Raji (cell line): Measurements from ENCODE around the gene DDIAS.

Source experiments
- POLR2A ChIP-seq: IDR thresholded peaks from 2 replicates; pipeline ENCODE4 v1.6.1; 2011; ENCODE audit warnings: low read depth, low read length, control low read depth; ENCODE audit not compliant: insufficient read depth

Gene DDIAS

GRCh38 chr11:82932564-82932963 lies 31.0 kb downstream of the DDIAS start:
- TF ChIP-seq POLR2A = no peak

- no peak for TF ChIP-seq POLR2A
These were observed 34.7 kb downstream of the DDIAS start for GRCh38 chr11:82936261-82936660.

- TF ChIP-seq POLR2A = no peak
These were observed 36.0 kb downstream of the DDIAS start for GRCh38 chr11:82937554-82937953.

GRCh38 chr11:82939456-82939855 lies 37.9 kb downstream of the DDIAS start:
- no peak for TF ChIP-seq POLR2A

DNA sequence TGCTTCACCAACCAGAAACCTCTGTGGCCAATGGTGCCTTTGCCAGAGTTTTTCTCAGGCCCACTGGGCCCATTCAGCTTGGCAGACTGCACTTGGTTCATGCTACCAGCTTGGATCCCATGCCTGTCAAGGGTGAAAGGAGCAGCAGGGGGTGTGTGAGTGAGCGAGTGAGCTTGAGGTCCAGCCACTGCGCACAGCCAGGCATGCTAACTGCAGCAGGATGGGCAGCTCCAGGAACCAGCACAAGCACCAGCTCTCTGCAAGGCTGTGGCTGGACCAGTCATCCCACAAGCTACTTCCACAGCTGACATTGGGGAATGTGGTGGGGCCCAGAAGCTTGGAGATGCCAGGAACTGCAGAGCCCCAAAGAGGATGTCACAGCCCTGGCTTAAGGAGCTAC lies 40.8 kb downstream of the DDIAS start:
- no peak for TF ChIP-seq POLR2A

DNA sequence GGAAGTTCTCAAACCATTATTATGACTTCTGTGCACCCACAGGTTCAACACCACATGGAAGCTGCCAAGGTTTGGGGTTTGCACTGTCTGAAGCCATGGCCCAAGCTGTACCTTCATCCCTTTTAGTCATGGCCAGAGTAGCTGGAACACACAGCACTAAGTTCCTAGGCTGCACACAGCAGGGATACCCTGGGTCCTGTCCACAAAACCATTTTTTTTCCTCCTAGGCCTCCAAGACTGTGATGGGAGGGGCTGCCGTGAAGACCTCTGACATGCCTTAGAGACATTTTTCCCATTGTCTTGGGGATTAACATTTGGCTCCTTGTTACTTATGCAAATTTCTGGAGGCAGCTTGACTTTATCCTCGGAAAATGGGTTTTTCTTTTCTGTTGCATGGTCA lies 42.7 kb downstream of the DDIAS start:
- TF ChIP-seq POLR2A = no peak

DNA sequence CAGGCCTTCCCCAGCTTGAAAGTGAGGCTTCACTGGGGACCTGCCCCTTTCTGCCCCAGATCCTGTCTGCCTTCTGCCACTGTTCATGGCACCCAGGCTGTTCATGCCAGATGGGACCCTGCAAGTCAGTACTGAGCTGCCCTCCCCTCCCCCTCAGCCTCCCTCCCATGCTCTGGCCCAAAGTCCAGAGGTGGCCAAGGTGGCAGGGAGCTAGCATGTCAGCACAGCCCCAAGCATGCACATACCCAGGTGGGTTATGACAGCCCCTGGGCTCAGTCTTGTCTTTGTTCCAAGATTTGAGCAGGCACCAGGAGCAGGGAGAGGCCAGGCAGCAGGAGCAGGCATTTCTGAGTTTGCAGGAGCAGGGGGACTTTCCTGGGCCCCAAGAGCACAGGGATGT lies 44.1 kb downstream of the DDIAS start:
- TF ChIP-seq POLR2A = no peak

DNA sequence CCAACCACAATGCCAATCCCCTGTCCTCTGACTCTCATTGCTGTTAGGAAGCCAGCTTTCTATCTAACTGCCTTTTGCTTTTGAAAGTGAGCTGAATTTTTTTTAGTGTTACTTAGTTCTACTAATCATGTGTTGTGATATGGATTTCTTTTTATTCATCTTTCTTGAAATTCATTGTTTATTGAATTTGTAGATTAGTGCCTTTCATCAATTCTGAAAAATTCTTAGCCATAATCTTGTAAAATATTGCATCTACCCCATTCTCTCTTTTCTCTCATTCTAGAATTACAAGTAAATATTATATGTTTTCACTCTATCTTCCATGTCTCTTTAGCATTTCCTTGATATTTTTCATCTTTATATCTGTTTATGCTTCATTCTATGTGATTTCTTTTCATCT lies 47.8 kb downstream of the DDIAS start:
- no peak for TF ChIP-seq POLR2A

DNA sequence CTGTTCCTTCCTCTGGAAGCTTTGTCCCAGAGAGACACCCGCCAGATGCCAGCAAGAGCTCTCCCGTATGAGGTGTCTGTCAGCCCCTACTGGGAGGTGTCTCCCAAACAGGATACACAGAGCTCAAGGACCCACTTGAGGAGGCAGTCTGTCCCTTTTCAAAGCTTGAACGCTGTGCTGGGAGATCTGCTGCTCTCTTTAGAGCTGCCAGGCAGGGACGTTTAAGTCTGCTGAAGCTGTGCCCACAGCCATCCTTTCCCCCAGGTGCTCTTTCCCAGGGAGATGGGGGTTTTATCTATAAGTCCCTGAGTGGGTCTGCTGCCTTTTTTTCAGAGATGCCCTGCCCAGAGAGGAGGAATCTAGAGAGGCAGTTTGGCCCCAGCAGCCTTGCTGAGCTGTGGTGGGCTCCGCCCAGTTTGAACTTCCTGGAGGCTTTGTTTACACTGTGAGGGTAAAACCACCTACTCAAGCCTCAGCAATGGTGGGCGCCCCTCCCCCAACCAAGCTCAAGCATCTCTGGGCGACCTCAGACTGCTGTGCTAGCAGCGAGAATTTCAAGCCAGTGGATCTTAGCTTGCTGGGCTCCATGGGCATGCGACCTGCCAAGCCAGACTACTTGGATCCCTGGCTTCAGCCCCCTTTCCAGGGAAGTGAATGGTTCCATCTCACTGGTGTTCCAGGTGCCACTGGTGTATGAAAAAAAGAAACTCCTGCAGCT lies 54.4 kb downstream of the DDIAS start:
- TF ChIP-seq POLR2A = peak; percentile 12; the same call in 1 of the 2 replicates

- no peak for TF ChIP-seq POLR2A
These were observed 58.6 kb downstream of the DDIAS start for GRCh38 chr11:82959987-82960778.

GRCh38 chr11:82960779-82961143 lies 59.2 kb downstream of the DDIAS start:
- no peak for TF ChIP-seq POLR2A

- TF ChIP-seq POLR2A = no peak
These were observed 65.8 kb downstream of the DDIAS start for GRCh38 chr11:82967381-82967780.

GRCh38 chr11:82969811-82970210 lies 68.3 kb downstream of the DDIAS start:
- TF ChIP-seq POLR2A = no peak

DNA sequence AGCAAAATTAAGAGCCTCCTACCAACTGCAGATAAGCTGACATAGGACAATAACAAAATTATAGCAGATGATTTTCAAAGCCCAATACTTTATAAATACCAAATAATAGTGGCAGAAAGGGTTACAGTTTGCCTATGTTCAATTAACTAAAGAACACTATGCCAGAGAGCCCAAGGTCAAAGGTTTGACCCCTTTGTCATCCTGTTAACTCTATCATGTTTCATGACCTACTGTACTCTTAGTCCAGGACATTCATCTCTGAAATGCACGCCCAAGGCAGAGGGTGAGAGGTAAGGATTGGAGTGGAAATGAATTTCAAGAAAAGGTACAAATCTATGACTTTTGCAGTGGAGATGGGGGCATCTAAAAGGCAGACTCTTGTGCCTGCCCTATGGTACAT lies 70.6 kb downstream of the DDIAS start:
- no peak for TF ChIP-seq POLR2A

- TF ChIP-seq POLR2A = no peak
These were observed 72.6 kb downstream of the DDIAS start for GRCh38 chr11:82974135-82974534.

- TF ChIP-seq POLR2A = no peak
These were observed 73.3 kb downstream of the DDIAS start for GRCh38 chr11:82974851-82975250.
